Parathyroid adenoma (tissue), 2 donors: Measurements from ENCODE around the gene TMEM201.
"Not testable (repeated sequence)": the region's sequence is repeated elsewhere in the genome, so short reads cannot be mapped to it uniquely, and the experiment has no call there.

Experiments
- H2AFZ ChIP-seq: fragments of 300-600 bp; sonication (generic); one replicate; pipeline ENCODE4 v1.7.0; 2017; ENCODE audit warnings: antibody characterized with exemption, mild to moderate bottlenecking
- H3K27ac ChIP-seq: fragments of 300-600 bp; sonication (generic); one replicate; pipeline ENCODE4 v1.7.0; 2017
- H3K27me3 ChIP-seq: fragments of 300-600 bp; sonication (generic); one replicate; pipeline ENCODE4 v1.7.0; 2017; ENCODE audit warnings: low read length; ENCODE audit not compliant: control insufficient read depth, insufficient read depth
- H3K36me3 ChIP-seq: fragments of 300-600 bp; sonication (generic); one replicate; pipeline ENCODE4 v1.7.0; 2017; ENCODE audit warnings: low read length; ENCODE audit not compliant: control insufficient read depth, insufficient read depth
- H3K4me1 ChIP-seq: fragments of 300-600 bp; sonication (generic); one replicate; pipeline ENCODE4 v1.7.0; 2017; ENCODE audit warnings: control low read depth
- H3K4me2 ChIP-seq: fragments of 300-600 bp; sonication (generic); one replicate; pipeline ENCODE4 v1.7.0; 2017; ENCODE audit warnings: low read length
- H3K4me3 ChIP-seq: fragments of 300-600 bp; sonication (generic); one replicate; pipeline ENCODE4 v1.7.0; 2017; ENCODE audit warnings: low read depth, low read length
- H3K79me2 ChIP-seq: fragments of 300-600 bp; sonication (generic); one replicate; pipeline ENCODE4 v1.7.0; 2017; ENCODE audit warnings: control low read depth
- H3K9ac ChIP-seq: fragments of 300-600 bp; sonication (generic); one replicate; pipeline ENCODE4 v1.7.0; 2017; ENCODE audit warnings: mild to moderate bottlenecking
- H3K9me3 ChIP-seq: fragments of 300-600 bp; sonication (generic); one replicate; pipeline ENCODE4 v1.7.0; 2017; ENCODE audit warnings: low read length; ENCODE audit not compliant: control insufficient read depth
- CTCF ChIP-seq: fragments of 300-600 bp; sonication (generic); IDR thresholded peaks from one replicate; pipeline ENCODE4 v1.7.0; 2017; ENCODE audit warnings: antibody characterized with exemption, mild to moderate bottlenecking
- donor health status: primary hyperparathyroidism.

Gene TMEM201

GRCh38 chr1:9557624-9558023 lies 31.1 kb upstream of the TMEM201 start:
- Histone ChIP-seq H3K4me3 (no peak overlapping the region), H3K27ac (no peak overlapping the region), H3K9me3 (no peaks in the 10 kb centered on the region), H3K36me3 (no peaks in the 10 kb centered on the region), H3K4me2 (no peak overlapping the region), H2AFZ (no peak overlapping the region), H3K9ac (no peak overlapping the region), H3K27me3 (no peaks in the 10 kb centered on the region), H3K79me2 (peaks cover 3% of the 10 kb centered on the region), H3K4me1 (peaks cover 6% of the 10 kb centered on the region)
- no peak for TF ChIP-seq CTCF

- Histone ChIP-seq H3K27me3 (no peaks in the 10 kb centered on the region), H3K9ac (no peak overlapping the region), H3K36me3 (no peaks in the 10 kb centered on the region), H3K4me2 (no peak overlapping the region), H3K79me2 (peaks cover 3% of the 10 kb centered on the region), H3K4me1 (peaks cover 6% of the 10 kb centered on the region), H2AFZ (no peak overlapping the region), H3K4me3 (no peak overlapping the region), H3K9me3 (no peaks in the 10 kb centered on the region), H3K27ac (no peak overlapping the region)
- TF ChIP-seq CTCF: no peak
Measured at GRCh38 chr1:9558271-9558945, 30.3 kb upstream of the TMEM201 start.

- H3K27me3 ChIP-seq: no peaks in the 10 kb centered on the region
- no peak overlapping the region for H3K4me3 ChIP-seq
- no peak for TF ChIP-seq CTCF
- no peaks in the 10 kb centered on the region for H3K9me3 ChIP-seq
- H3K27ac ChIP-seq: no peak overlapping the region
- no peak overlapping the region for H3K9ac ChIP-seq
- no peaks in the 10 kb centered on the region for H3K36me3 ChIP-seq
- H2AFZ ChIP-seq: no peak overlapping the region
- peaks cover 3% of the 10 kb centered on the region for H3K79me2 ChIP-seq
- peaks cover 6% of the 10 kb centered on the region for H3K4me1 ChIP-seq
- H3K4me2 ChIP-seq: no peak overlapping the region
Measured at GRCh38 chr1:9558946-9559545, 29.7 kb upstream of the TMEM201 start.

GRCh38 chr1:9559673-9560072 lies 29.0 kb upstream of the TMEM201 start:
- no peak overlapping the region for H3K4me3 ChIP-seq
- H3K27me3 ChIP-seq: no peaks in the 10 kb centered on the region
- H3K4me2 ChIP-seq: no peak overlapping the region
- H3K79me2 ChIP-seq: peaks cover 3% of the 10 kb centered on the region
- H3K4me1 ChIP-seq: peaks cover 6% of the 10 kb centered on the region
- H3K27ac ChIP-seq: no peak overlapping the region
- H3K36me3 ChIP-seq: no peaks in the 10 kb centered on the region
- TF ChIP-seq CTCF: no peak
- H2AFZ ChIP-seq: no peak overlapping the region
- no peak overlapping the region for H3K9ac ChIP-seq
- no peaks in the 10 kb centered on the region for H3K9me3 ChIP-seq

- not testable (repeated sequence) for H3K4me1 ChIP-seq, H3K79me2 ChIP-seq, H3K9ac ChIP-seq, H3K27me3 ChIP-seq, H3K4me3 ChIP-seq, H3K36me3 ChIP-seq, H3K27ac ChIP-seq, H2AFZ ChIP-seq, H3K9me3 ChIP-seq, H3K4me2 ChIP-seq
Measured at GRCh38 chr1:9560090-9560489, 28.6 kb upstream of the TMEM201 start.
